Neutrophil (primary cell): ENCODE data around the gene TMEM60.

Source experiments
- H3K27ac ChIP-seq: fragments of 200-600 bp; sonication (generic); 2 replicates; pipeline ENCODE4 v1.5.1; 2016; ENCODE audit warnings: mild to moderate bottlenecking, moderate library complexity
- H3K27me3 ChIP-seq: fragments of 200-600 bp; sonication (generic); 2 replicates; pipeline ENCODE4 v1.6.0; 2016; ENCODE audit warnings: mild to moderate bottlenecking
- H3K36me3 ChIP-seq: fragments of 200-600 bp; sonication (generic); 2 replicates; pipeline ENCODE4 v1.5.1; 2017
- H3K4me1 ChIP-seq, 2 experiments: fragments of 200-600 bp in 1 of 2; sonication (generic) in 1 of 2; 1 replicate in 1 of 2; 2 replicates in 1 of 2; pipeline versions ENCODE4 v1.5.1 to v1.6.1; 2013 to 2016; ENCODE audit warnings: low read depth in 1 of 2, low read length in 1 of 2, mild to moderate bottlenecking in 1 of 2, moderate library complexity in 1 of 2; ENCODE audit not compliant: control insufficient read depth in 1 of 2, insufficient read depth in 1 of 2
- H3K4me3 ChIP-seq, 2 experiments: fragments of 200-600 bp in 1 of 2; sonication (generic) in 1 of 2; 1 replicate in 1 of 2; 2 replicates in 1 of 2; pipeline ENCODE4 v1.5.1; 2013 to 2016; ENCODE audit warnings: low read depth in 1 of 2, low read length in 1 of 2, mild to moderate bottlenecking in 1 of 2, moderate library complexity in 1 of 2
- H3K9me3 ChIP-seq: fragments of 200-600 bp; sonication (generic); 2 replicates; pipeline ENCODE4 v1.5.1; 2016
- CTCF ChIP-seq: fragments of 200-600 bp; sonication (generic); IDR thresholded peaks from 2 replicates; pipeline ENCODE4 v1.5.1; 2016; ENCODE audit warnings: antibody characterized with exemption

TMEM60 gene

GRCh38 chr7:77830649-77831355, 32.6 kb upstream of the TMEM60 start:
- Histone ChIP-seq H3K9me3 (no peaks in the 10 kb centered on the region), H3K36me3 (no peaks in the 10 kb centered on the region), H3K4me1 (peaks cover 8 to 9% of the 10 kb centered on the region in 2 experiments), H3K27me3 (no peaks in the 10 kb centered on the region), H3K4me3 (no peak overlapping the region), H3K27ac (no peak overlapping the region)
- no peak for TF ChIP-seq CTCF

- no peaks in the 10 kb centered on the region for H3K36me3 ChIP-seq
- H3K27ac ChIP-seq: no peak overlapping the region
- H3K4me3 ChIP-seq: no peak overlapping the region
- TF ChIP-seq CTCF: no peak
- H3K9me3 ChIP-seq: no peaks in the 10 kb centered on the region
- no peaks in the 10 kb centered on the region for H3K27me3 ChIP-seq
- peaks cover 0 to 7% of the 10 kb centered on the region in 2 experiments for H3K4me1 ChIP-seq
Observed at GRCh38 chr7:77827999-77828398, 29.8 kb upstream of the TMEM60 start.

- Histone ChIP-seq H3K4me3 (no peak overlapping the region), H3K36me3 (no peaks in the 10 kb centered on the region), H3K4me1 (peaks cover 0 to 7% of the 10 kb centered on the region in 2 experiments), H3K9me3 (peaks cover 7% of the 10 kb centered on the region), H3K27ac (no peak overlapping the region), H3K27me3 (no peaks in the 10 kb centered on the region)
- TF ChIP-seq CTCF: no peak
Observed at GRCh38 chr7:77826300-77826699, 28.1 kb upstream of the TMEM60 start.

- Histone ChIP-seq H3K36me3 (no peaks in the 10 kb centered on the region), H3K27ac (no peak overlapping the region), H3K9me3 (peaks cover 11% of the 10 kb centered on the region), H3K27me3 (no peaks in the 10 kb centered on the region), H3K4me3 (no peak overlapping the region), H3K4me1 (peaks cover 0 to 7% of the 10 kb centered on the region in 2 experiments)
- no peak for TF ChIP-seq CTCF
Observed at GRCh38 chr7:77825131-77825530, 26.9 kb upstream of the TMEM60 start.

GRCh38 chr7:77824636-77825035, 26.4 kb upstream of the TMEM60 start:
- H3K4me1 ChIP-seq: peaks cover 0 to 7% of the 10 kb centered on the region in 2 experiments
- H3K27ac ChIP-seq: no peak overlapping the region
- no peak for TF ChIP-seq CTCF
- H3K9me3 ChIP-seq: peaks cover 11% of the 10 kb centered on the region
- no peaks in the 10 kb centered on the region for H3K27me3 ChIP-seq
- H3K4me3 ChIP-seq: no peak overlapping the region
- H3K36me3 ChIP-seq: no peaks in the 10 kb centered on the region
